Nephron progenitor cell (in vitro differentiated cells): ENCODE results near the gene ATAD5.
A peak's percentile ranks its signal among the peaks of the same experiment; 100 is the strongest.
"Not testable (repeated sequence)": the region's sequence is repeated elsewhere in the genome, so short reads cannot be mapped to it uniquely, and the experiment has no call there.

ENCODE experiments used
- DNase-seq: peaks from one replicate; pipeline ENCODE4 v3.0.0; 2021
- H3K27ac Mint-ChIP-seq: 2 replicates; pipeline ENCODE4 v1.8.0; 2021; ENCODE audit warnings: mild to moderate bottlenecking, moderate library complexity, mixed read lengths
- H3K27me3 Mint-ChIP-seq: 2 replicates; pipeline ENCODE4 v1.8.0; 2021; ENCODE audit warnings: mild to moderate bottlenecking, low read depth, mixed read lengths; ENCODE audit not compliant: poor library complexity
- H3K36me3 Mint-ChIP-seq: 2 replicates; pipeline ENCODE4 v1.8.0; 2021; ENCODE audit warnings: low read depth, mixed read lengths
- H3K4me1 Mint-ChIP-seq: 2 replicates; pipeline ENCODE4 v1.8.0; 2021; ENCODE audit warnings: mixed read lengths
- H3K4me3 Mint-ChIP-seq: 2 replicates; pipeline ENCODE4 v1.8.0; 2021; ENCODE audit warnings: mild to moderate bottlenecking, moderate library complexity, mixed read lengths
- H3K9me3 Mint-ChIP-seq: 2 replicates; pipeline ENCODE4 v1.8.0; 2021; ENCODE audit warnings: mild to moderate bottlenecking, moderate library complexity, mixed read lengths
- CTCF ChIP-seq: fragments of 200-600 bp; sonication (generic); IDR thresholded peaks from 2 replicates; pipeline ENCODE4 v1.5.0; 2021; ENCODE audit warnings: antibody characterized with exemption

ATAD5 gene

GRCh38 chr17:30809867-30810266 lies 21.9 kb upstream of the ATAD5 start:
- Mint-ChIP-seq H3K4me3 (no peak overlapping the region), H3K27ac (peak overlapping the region; percentile 42), H3K4me1 (peaks cover 14% of the 10 kb centered on the region), H3K9me3 (no peaks in the 10 kb centered on the region), H3K36me3 (peaks cover 12% of the 10 kb centered on the region), H3K27me3 (no peaks in the 10 kb centered on the region)
- TF ChIP-seq CTCF = no peak
- no peak for DNase-seq

- H3K4me3 Mint-ChIP-seq = no peak overlapping the region
- no peaks in the 10 kb centered on the region for H3K9me3 Mint-ChIP-seq
- no peak for DNase-seq
- no peak for TF ChIP-seq CTCF
- H3K27ac Mint-ChIP-seq = peak overlapping the region; percentile 92
- no peaks in the 10 kb centered on the region for H3K27me3 Mint-ChIP-seq
- peaks cover 19% of the 10 kb centered on the region for H3K36me3 Mint-ChIP-seq
- peaks cover 3% of the 10 kb centered on the region for H3K4me1 Mint-ChIP-seq
These were observed 19.3 kb upstream of the ATAD5 start for GRCh38 chr17:30812218-30813177.

GRCh38 chr17:30814236-30814635 lies 17.5 kb upstream of the ATAD5 start:
- not testable (repeated sequence) for H3K27me3 Mint-ChIP-seq, H3K4me1 Mint-ChIP-seq, H3K27ac Mint-ChIP-seq, H3K9me3 Mint-ChIP-seq, H3K4me3 Mint-ChIP-seq, DNase-seq
- H3K36me3 Mint-ChIP-seq = peaks cover 25% of the 10 kb centered on the region

- H3K27ac Mint-ChIP-seq, H3K4me3 Mint-ChIP-seq, H3K27me3 Mint-ChIP-seq, DNase-seq, H3K4me1 Mint-ChIP-seq, H3K9me3 Mint-ChIP-seq: not testable (repeated sequence)
- peaks cover 21% of the 10 kb centered on the region for H3K36me3 Mint-ChIP-seq
These were observed 16.9 kb upstream of the ATAD5 start for GRCh38 chr17:30814860-30815259.

- no peak for DNase-seq
- Mint-ChIP-seq H3K27me3 (no peaks in the 10 kb centered on the region), H3K9me3 (no peaks in the 10 kb centered on the region), H3K36me3 (peaks cover 19% of the 10 kb centered on the region), H3K4me1 (no peaks in the 10 kb centered on the region), H3K27ac (no peak overlapping the region), H3K4me3 (no peak overlapping the region)
- TF ChIP-seq CTCF = no peak
These were observed 15.6 kb upstream of the ATAD5 start for GRCh38 chr17:30816165-30816564.

GRCh38 chr17:30819971-30820705 lies 11.6 kb upstream of the ATAD5 start:
- Mint-ChIP-seq H3K4me3 (no peak overlapping the region), H3K4me1 (peaks cover 25% of the 10 kb centered on the region), H3K27me3 (no peaks in the 10 kb centered on the region), H3K27ac (peak overlapping the region; percentile 50), H3K9me3 (no peaks in the 10 kb centered on the region), H3K36me3 (peaks cover 19% of the 10 kb centered on the region)
- no peak for TF ChIP-seq CTCF
- no peak for DNase-seq
